HepG2 (cell line): ENCODE measurements around the gene SERPINB1. TPM values are rescaled to one million over a fixed set of nuclear protein-coding genes. Genes with fewer than 3 reads are reported as not detected.

Experiments used
- ATAC-seq: fragments of 200-7000 bp; cut with Tn5 transposase; 3 replicates; pipeline ENCODE4 v1.9.1; 2020; ENCODE audit warnings: mild to moderate bottlenecking, moderate library complexity
- BruUV-seq: library from RNA; stranded (reverse); fragments of 400-500 nt; replicated peaks from 2 replicates; lab custom pipeline; 2021; lab: Mats Ljungman, UMichigan
- CTCF ChIA-PET: fragments of 300-600 bp; formaldehyde crosslinking; extraction: SDS; loops from one replicate; lab custom pipeline; 2021; ENCODE audit warnings: low total read pairs, inconsistent platforms, low intra/inter-chr PET ratio; lab: Yijun Ruan, JAX
- POLR2A ChIA-PET: fragments of 350-600 bp; sonication (Branson Sonifier 250); formaldehyde crosslinking; loops from one replicate; lab custom pipeline; 2020; ENCODE audit warnings: antibody characterized with exemption, inconsistent platforms; lab: Yijun Ruan, JAX
- DNase-seq: peaks from one replicate; pipeline ENCODE4 v3.0.0-alpha.2; 2015; ENCODE audit warnings: low spot score
- FAIRE-seq: peaks from 3 replicates; lab custom pipeline; 2011; peaks lifted over from hg19 to GRCh38; lab: Jason Lieb, UNC
- H2AFZ ChIP-seq: one replicate; pipeline ENCODE4 v1.6.1; 2011; ENCODE audit warnings: low read length, inconsistent platforms
- H3K27ac ChIP-seq: fragments of 300-600 bp; 3 replicates; pipeline ENCODE4 v1.8.0; 2011; ENCODE audit warnings: mixed run types, mild to moderate bottlenecking, mixed read lengths, low read length, inconsistent platforms; ENCODE audit not compliant: insufficient read depth; ENCODE audit errors: extremely low read length
- H3K27me3 ChIP-seq, 2 experiments: fragments of 200-600 bp in 1 of 2; 2 replicates in 1 of 2; 3 replicates in 1 of 2; pipeline versions ENCODE4 v1.6.0 to v1.8.0; 2011; ENCODE audit warnings: low read length in 2 of 2, mild to moderate bottlenecking in 2 of 2, moderate library complexity in 2 of 2, inconsistent platforms in 1 of 2; ENCODE audit not compliant: insufficient read depth in 2 of 2, control insufficient read depth in 1 of 2
- H3K36me3 ChIP-seq, 2 experiments: fragments of 200-600 bp in 1 of 2; replicated peaks in 1 of 2; 2 replicates in 1 of 2; 3 replicates in 1 of 2; pipeline versions ENCODE4 v1.5.1 to v1.8.0; 2011; ENCODE audit warnings: low read length in 2 of 2, inconsistent platforms in 1 of 2; ENCODE audit not compliant: insufficient read depth in 2 of 2, control insufficient read depth in 1 of 2
- H3K4me1 ChIP-seq: 2 replicates; pipeline ENCODE4 v1.5.1; 2012; ENCODE audit warnings: low read length, inconsistent platforms; ENCODE audit not compliant: insufficient read depth
- H3K4me2 ChIP-seq: 2 replicates; pipeline ENCODE4 v1.6.0; 2011; ENCODE audit warnings: low read depth, low read length, inconsistent platforms
- H3K4me3 ChIP-seq, 3 experiments: fragments of 200-600 bp in 1 of 3; sonication (generic), shearing (Covaris generic) in 1 of 3; replicated peaks in 1 of 3; 2 replicates each; pipeline ENCODE4 v1.5.1; 2011 to 2016; ENCODE audit warnings: low read length in 3 of 3, inconsistent platforms in 2 of 3, low read depth in 2 of 3, mild to moderate bottlenecking in 2 of 3, control low read depth in 1 of 3, mixed read lengths in 1 of 3; ENCODE audit not compliant: insufficient read depth in 1 of 3
- H3K79me2 ChIP-seq: one replicate; pipeline ENCODE4 v1.6.1; 2011; ENCODE audit warnings: low read length, inconsistent platforms; ENCODE audit not compliant: insufficient read depth
- H3K9ac ChIP-seq: 2 replicates; pipeline ENCODE4 v1.6.0; 2011; ENCODE audit warnings: mild to moderate bottlenecking, low read depth, low read length, inconsistent platforms; ENCODE audit not compliant: insufficient read depth
- H3K9me3 ChIP-seq: 2 replicates; pipeline ENCODE4 v1.5.1; 2012; ENCODE audit warnings: mild to moderate bottlenecking, low read length
- H4K20me1 ChIP-seq: 2 replicates; pipeline ENCODE4 v1.6.0; 2011; ENCODE audit warnings: inconsistent platforms, mild to moderate bottlenecking, low read length, moderate library complexity; ENCODE audit not compliant: insufficient read depth
- CREB1 ChIP-seq, 2 experiments: fragments of 450-650 bp in 1 of 2; IDR thresholded peaks; 2 replicates each; pipeline ENCODE4 v1.6.1; 2016 to 2017; ENCODE audit warnings: control low read depth in 1 of 2, mild to moderate bottlenecking in 1 of 2, missing compliant biosample characterization in 1 of 2, missing genetic modification characterization in 1 of 2
- ELF1 ChIP-seq: sonication (generic); formaldehyde crosslinking; IDR thresholded peaks from 2 replicates; pipeline ENCODE4 v1.4.0; 2020; ENCODE audit warnings: missing genetic modification reagents
- ELF3 ChIP-seq: IDR thresholded peaks from 2 replicates; pipeline ENCODE4 v1.6.1; 2016; ENCODE audit warnings: missing genetic modification reagents, missing compliant biosample characterization
- MIER2 ChIP-seq: IDR thresholded peaks from 2 replicates; pipeline ENCODE4 v1.6.1; 2016; ENCODE audit warnings: missing biosample characterization, missing genetic modification reagents
- NCOA1 ChIP-seq: sonication (generic); formaldehyde crosslinking; IDR thresholded peaks from 2 replicates; pipeline ENCODE4 v1.9.0; 2021; ENCODE audit warnings: missing genetic modification reagents
- NFYC ChIP-seq: IDR thresholded peaks from 2 replicates; pipeline ENCODE4 v1.6.1; 2016; ENCODE audit warnings: missing genetic modification reagents, missing compliant biosample characterization
- NR2C2 ChIP-seq: sonication (generic); formaldehyde crosslinking; IDR thresholded peaks from 2 replicates; pipeline ENCODE4 v1.4.0; 2020; ENCODE audit warnings: missing genetic modification reagents, mild to moderate bottlenecking, moderate library complexity, borderline replicate concordance
- PPARG ChIP-seq: conservative IDR thresholded peaks from 2 replicates; pipeline ENCODE4 v1.6.1; 2016; ENCODE audit warnings: missing biosample characterization, missing genetic modification reagents
- RXRB ChIP-seq: IDR thresholded peaks from 2 replicates; pipeline ENCODE4 v1.6.1; 2016; ENCODE audit warnings: borderline replicate concordance, missing genetic modification reagents, missing compliant biosample characterization
- TEF ChIP-seq: sonication (generic); formaldehyde crosslinking; IDR thresholded peaks from 2 replicates; pipeline ENCODE4 v1.5.0; 2020; ENCODE audit warnings: missing genetic modification reagents
- XBP1 ChIP-seq: sonication (generic); formaldehyde crosslinking; IDR thresholded peaks from 2 replicates; pipeline ENCODE4 v1.5.0; 2020; ENCODE audit warnings: missing genetic modification reagents
- ZBTB46 ChIP-seq: sonication (generic); formaldehyde crosslinking; IDR thresholded peaks from 2 replicates; pipeline ENCODE4 v1.4.0; 2020; ENCODE audit warnings: mild to moderate bottlenecking, missing genetic modification reagents, borderline replicate concordance
- ZC3H13 ChIP-seq: sonication (generic); formaldehyde crosslinking; IDR thresholded peaks from 2 replicates; pipeline ENCODE4 v1.8.1; 2023; ENCODE audit warnings: mild to moderate bottlenecking, missing genetic modification reagents, moderate library complexity
- ZNF160 ChIP-seq: sonication (generic); formaldehyde crosslinking; IDR thresholded peaks from 2 replicates; pipeline ENCODE4 v1.8.0; 2022; ENCODE audit warnings: mild to moderate bottlenecking, inconsistent platforms, missing genetic modification reagents
- ZNF34 ChIP-seq: sonication (generic); formaldehyde crosslinking; IDR thresholded peaks from 2 replicates; pipeline ENCODE4 v1.4.0; 2020; ENCODE audit warnings: mild to moderate bottlenecking, missing genetic modification reagents, borderline replicate concordance
- ZNF362 ChIP-seq: sonication (generic); formaldehyde crosslinking; IDR thresholded peaks from 2 replicates; pipeline ENCODE4 v1.4.0; 2020; ENCODE audit warnings: missing genetic modification reagents, mild to moderate bottlenecking, borderline replicate concordance
- ZNF543 ChIP-seq: sonication (generic); formaldehyde crosslinking; IDR thresholded peaks from 2 replicates; pipeline ENCODE4 v1.4.0; 2020; ENCODE audit warnings: mild to moderate bottlenecking, missing genetic modification reagents
- ZNF597 ChIP-seq: sonication (generic); formaldehyde crosslinking; IDR thresholded peaks from 2 replicates; pipeline ENCODE4 v1.5.0; 2020; ENCODE audit warnings: missing genetic modification reagents
- ZNF614 ChIP-seq: IDR thresholded peaks from 2 replicates; pipeline ENCODE4 v1.6.1; 2018; ENCODE audit warnings: missing biosample characterization, missing genetic modification reagents, inconsistent platforms, borderline replicate concordance
- WGBS: methylation state at CpG from one replicate; pipeline ENCODE4 v1.1.6; 2017; ENCODE audit warnings: low lambda C conversion rate; 5-methylcytosine and 5-hydroxymethylcytosine counted together
- in situ Hi-C: cut with HindIII; loops from 2 replicates; pipeline ENCODE4 v1.10.0; 2017; ENCODE audit warnings: low pct_unique_long_range_greater_than_20kb; ENCODE audit not compliant: extremely low pct_ligation_motif_present
- intact Hi-C: fragments of 100-400 bp; cut with micrococcal nuclease; formaldehyde crosslinking; loops from one replicate; pipeline ENCODE4 v1.10.0; 2022; ENCODE audit not compliant: unreplicated experiment
- polyA plus RNA-seq, 8 experiments: library from polyadenylated mRNA; depleted of rRNA in 3 of 8; stranded (reverse) in 7 of 8; unstranded in 1 of 8; fragments of >200 nt; fragmentation: Illumina TruSeq in 4 of 8; extraction: Trizol in 4 of 8; gene quantifications; 2 replicates each; pipeline versions ENCODE4 v1.2.1 to v1.2.3, GENCODE V29; 2011 to 2016; ENCODE audit warnings: low read depth in 4 of 8, missing spikeins in 1 of 8, mixed read lengths in 1 of 8; ENCODE audit not compliant: insufficient read depth in 1 of 8
- total RNA-seq, 5 experiments: library from RNA; depleted of rRNA; stranded (reverse); fragments of >200 nt; fragmentation: Illumina TruSeq; extraction: Trizol; gene quantifications; 2 replicates each; pipeline ENCODE4 v1.2.3, GENCODE V29; 2016; ENCODE audit warnings: low read depth in 1 of 5

The SERPINB1 gene
- total and polyA plus RNA-seq, 2 of the 13 experiments (the other 11 are each of a cell fraction or from before 2014, with no cell fraction given), result 41.4 to 60.5 TPM

- FAIRE-seq (no peak), ATAC-seq (peak; percentile 72), DNase-seq (no peak)
- ChIA-PET POLR2A (interaction anchor here (0.6 to 3.0 kb wide), 5 partner anchors 9 to 52 kb away, joined by 3 to 33 read pairs (median 7); partner anchors contain the start of genes SERPINB1 and WRNIP1), CTCF (no interaction called here)
- peaks cover 15% of the 10 kb centered on the region; the same call in 1 of the 2 replicates for H3K9me3 ChIP-seq
- peak overlapping the region; percentile 62 for H3K4me2 ChIP-seq
- in situ Hi-C loops (no loop called here), intact Hi-C loops (no loop called here)
- H3K79me2 ChIP-seq, result no peaks in the 10 kb centered on the region
- BruUV-seq, result no TSS peak
- H3K36me3 ChIP-seq, result no peaks in the 10 kb centered on the region
- H3K4me3 ChIP-seq, result peak overlapping the region in 2 of 3 experiments; percentile 7 to 29; a peak in 1 of 6 replicates
- no peak overlapping the region for H3K27ac ChIP-seq
- H3K27me3 ChIP-seq, result no peaks in the 10 kb centered on the region
- peak overlapping the region; percentile 30; the same call in 1 of the 2 replicates for H3K9ac ChIP-seq
- H3K4me1 ChIP-seq, result peaks cover 35% of the 10 kb centered on the region
- 10% methylated on average over 4 of the region's 4 CpGs for WGBS
- peak overlapping the region; percentile 80 for H2AFZ ChIP-seq
- no peaks in the 10 kb centered on the region for H4K20me1 ChIP-seq
- TF ChIP-seq ZC3H13 (CRISPR knock-in tag) (no peak), ZNF614 (CRISPR knock-in tag) (0 out of 2 replicates have a peak, but pooled peaks have one; percentile 31), PPARG (CRISPR knock-in tag) (peak; percentile 48; the same call in 1 of the 2 replicates), ELF3 (CRISPR knock-in tag) (peak; percentile 27; the same call in 1 of the 2 replicates), NR2C2 (CRISPR knock-in tag) (no peak), NFYC (CRISPR knock-in tag) (no peak), RXRB (CRISPR knock-in tag) (peak; percentile 38; the same call in 1 of the 2 replicates), NCOA1 (CRISPR knock-in tag) (no peak), ELF1 (CRISPR knock-in tag) (no peak), MIER2 (CRISPR knock-in tag) (0 out of 2 replicates have a peak, but pooled peaks have one; percentile 18), ZNF362 (CRISPR knock-in tag) (no peak), ZNF597 (CRISPR knock-in tag) (no peak), ZNF543 (CRISPR knock-in tag) (no peak), CREB1 (IDR thresholded peaks at IDR 0.05) (no peak), CREB1 (CRISPR knock-in tag; IDR thresholded peaks at IDR 0.05) (no peak), ZNF34 (CRISPR knock-in tag) (no peak), TEF (CRISPR knock-in tag) (peak; percentile 95), ZNF160 (no peak), ZBTB46 (CRISPR knock-in tag) (no peak), XBP1 (CRISPR knock-in tag) (no peak)
These were observed 23.7 kb downstream of the SERPINB1 start for GRCh38 chr6:2817903-2818443.
